Panc1 (cell line): ENCODE results near the gene SUCLG2.
"Not testable (repeated sequence)": the region's sequence is repeated elsewhere in the genome, so short reads cannot be mapped to it uniquely, and the experiment has no call there.

Source experiments
- POLR2AphosphoS5 ChIP-seq: IDR thresholded peaks from 2 replicates; pipeline ENCODE4 v1.6.1; 2012; ENCODE audit warnings: mild to moderate bottlenecking, low read depth, low read length, moderate library complexity
- SIN3A ChIP-seq: IDR thresholded peaks from 2 replicates; pipeline ENCODE4 v1.6.1; 2012; ENCODE audit warnings: low read depth, mild to moderate bottlenecking, low read length, moderate library complexity, borderline replicate concordance; ENCODE audit not compliant: insufficient read depth
- TCF7L2 ChIP-seq: IDR thresholded peaks from 2 replicates; pipeline ENCODE4 v1.6.1; 2011; ENCODE audit warnings: mild to moderate bottlenecking, low read depth, low read length, inconsistent platforms
- TF ChIP-seq, protein P1 (sequence below): fragments of 450-650 bp; IDR thresholded peaks from 2 replicates; pipeline ENCODE4 v1.5.1; 2017; ENCODE audit warnings: mild to moderate bottlenecking
- TF ChIP-seq, protein P2 (sequence below), 2 experiments: IDR thresholded peaks; 2 replicates each; pipeline ENCODE4 v1.6.1; 2011 to 2012; ENCODE audit warnings: low read depth in 2 of 2, control low read depth in 1 of 2, low read length in 1 of 2, mild to moderate bottlenecking in 1 of 2, moderate library complexity in 1 of 2; ENCODE audit not compliant: insufficient read depth in 1 of 2

DNA sequence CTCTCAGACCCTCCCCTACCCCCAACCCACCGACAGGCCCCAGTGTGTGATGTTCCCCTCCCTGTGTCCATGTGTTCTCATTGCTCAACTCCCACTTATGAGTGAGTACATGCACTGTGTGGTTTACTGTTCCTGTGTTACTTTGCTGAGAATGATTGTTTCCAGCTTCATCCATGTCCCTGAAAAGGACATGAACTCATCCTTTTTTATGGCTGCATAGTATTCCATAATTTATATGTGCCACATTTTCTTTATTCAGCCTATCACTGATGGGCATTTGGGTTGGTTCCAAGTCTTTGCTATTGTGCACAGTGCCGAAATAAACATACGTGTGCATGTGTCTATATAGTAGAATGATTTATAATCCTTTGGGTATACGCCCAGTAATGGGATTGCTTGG lies 117.2 kb downstream of the SUCLG2 start:
- TF ChIP-seq, protein P1, sequence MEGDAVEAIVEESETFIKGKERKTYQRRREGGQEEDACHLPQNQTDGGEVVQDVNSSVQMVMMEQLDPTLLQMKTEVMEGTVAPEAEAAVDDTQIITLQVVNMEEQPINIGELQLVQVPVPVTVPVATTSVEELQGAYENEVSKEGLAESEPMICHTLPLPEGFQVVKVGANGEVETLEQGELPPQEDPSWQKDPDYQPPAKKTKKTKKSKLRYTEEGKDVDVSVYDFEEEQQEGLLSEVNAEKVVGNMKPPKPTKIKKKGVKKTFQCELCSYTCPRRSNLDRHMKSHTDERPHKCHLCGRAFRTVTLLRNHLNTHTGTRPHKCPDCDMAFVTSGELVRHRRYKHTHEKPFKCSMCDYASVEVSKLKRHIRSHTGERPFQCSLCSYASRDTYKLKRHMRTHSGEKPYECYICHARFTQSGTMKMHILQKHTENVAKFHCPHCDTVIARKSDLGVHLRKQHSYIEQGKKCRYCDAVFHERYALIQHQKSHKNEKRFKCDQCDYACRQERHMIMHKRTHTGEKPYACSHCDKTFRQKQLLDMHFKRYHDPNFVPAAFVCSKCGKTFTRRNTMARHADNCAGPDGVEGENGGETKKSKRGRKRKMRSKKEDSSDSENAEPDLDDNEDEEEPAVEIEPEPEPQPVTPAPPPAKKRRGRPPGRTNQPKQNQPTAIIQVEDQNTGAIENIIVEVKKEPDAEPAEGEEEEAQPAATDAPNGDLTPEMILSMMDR, result not testable (repeated sequence)
- not testable (repeated sequence) for TF ChIP-seq TCF7L2, POLR2AphosphoS5, SIN3A
- TF ChIP-seq, protein P2, sequence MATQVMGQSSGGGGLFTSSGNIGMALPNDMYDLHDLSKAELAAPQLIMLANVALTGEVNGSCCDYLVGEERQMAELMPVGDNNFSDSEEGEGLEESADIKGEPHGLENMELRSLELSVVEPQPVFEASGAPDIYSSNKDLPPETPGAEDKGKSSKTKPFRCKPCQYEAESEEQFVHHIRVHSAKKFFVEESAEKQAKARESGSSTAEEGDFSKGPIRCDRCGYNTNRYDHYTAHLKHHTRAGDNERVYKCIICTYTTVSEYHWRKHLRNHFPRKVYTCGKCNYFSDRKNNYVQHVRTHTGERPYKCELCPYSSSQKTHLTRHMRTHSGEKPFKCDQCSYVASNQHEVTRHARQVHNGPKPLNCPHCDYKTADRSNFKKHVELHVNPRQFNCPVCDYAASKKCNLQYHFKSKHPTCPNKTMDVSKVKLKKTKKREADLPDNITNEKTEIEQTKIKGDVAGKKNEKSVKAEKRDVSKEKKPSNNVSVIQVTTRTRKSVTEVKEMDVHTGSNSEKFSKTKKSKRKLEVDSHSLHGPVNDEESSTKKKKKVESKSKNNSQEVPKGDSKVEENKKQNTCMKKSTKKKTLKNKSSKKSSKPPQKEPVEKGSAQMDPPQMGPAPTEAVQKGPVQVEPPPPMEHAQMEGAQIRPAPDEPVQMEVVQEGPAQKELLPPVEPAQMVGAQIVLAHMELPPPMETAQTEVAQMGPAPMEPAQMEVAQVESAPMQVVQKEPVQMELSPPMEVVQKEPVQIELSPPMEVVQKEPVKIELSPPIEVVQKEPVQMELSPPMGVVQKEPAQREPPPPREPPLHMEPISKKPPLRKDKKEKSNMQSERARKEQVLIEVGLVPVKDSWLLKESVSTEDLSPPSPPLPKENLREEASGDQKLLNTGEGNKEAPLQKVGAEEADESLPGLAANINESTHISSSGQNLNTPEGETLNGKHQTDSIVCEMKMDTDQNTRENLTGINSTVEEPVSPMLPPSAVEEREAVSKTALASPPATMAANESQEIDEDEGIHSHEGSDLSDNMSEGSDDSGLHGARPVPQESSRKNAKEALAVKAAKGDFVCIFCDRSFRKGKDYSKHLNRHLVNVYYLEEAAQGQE (IDR thresholded peaks at IDR 0.05; ENCODE audit: insufficient read depth in 1 of 2, low read depth in 2 of 2, low read length in 1 of 2), result not testable (repeated sequence)
